Left renal cortex interstitium (tissue), 4 donors: ENCODE measurements around the gene AMER2. TPM values are rescaled to one million over a fixed set of nuclear protein-coding genes. Genes with fewer than 3 reads are reported as not detected.

Experiments
- DNase-seq, 4 donors: peaks; one replicate each; pipeline ENCODE4 v3.0.0-alpha.2; 2013; ENCODE audit warnings: low read depth in 4 of 4, low spot score in 2 of 4, missing footprints in 1 of 4
- polyA plus RNA-seq, 4 donors: library from polyadenylated mRNA; unstranded; fragments of 120-200 nt; gene quantifications; one replicate each; pipeline ENCODE4 v1.2.1, GENCODE V29; 2013; ENCODE audit not compliant: insufficient read length in 4 of 4

The AMER2 gene
- polyA plus RNA-seq, 4 donors, result 0.23 to 0.52 (median 0.31) TPM

- no peak for DNase-seq
These were observed 14.1 kb upstream of the AMER2 start for GRCh38 chr13:25186187-25186586.

GRCh38 chr13:25181597-25181996, 9.5 kb upstream of the AMER2 start:
- no peak for DNase-seq

- no peak for DNase-seq
These were observed 8.9 kb upstream of the AMER2 start for GRCh38 chr13:25180775-25181537.

- no peak for DNase-seq
These were observed 8.0 kb upstream of the AMER2 start for GRCh38 chr13:25179832-25180774.

- DNase-seq, result no peak
These were observed 6.9 kb upstream of the AMER2 start for GRCh38 chr13:25179011-25179410.

GRCh38 chr13:25178070-25178469, 6.0 kb upstream of the AMER2 start:
- DNase-seq, result no peak

- no peak for DNase-seq
These were observed 5.5 kb upstream of the AMER2 start for GRCh38 chr13:25177636-25178035.

GRCh38 chr13:25177012-25177411, 4.9 kb upstream of the AMER2 start:
- no peak for DNase-seq

GRCh38 chr13:25175431-25175830, 3.3 kb upstream of the AMER2 start:
- DNase-seq, result no peak

- DNase-seq, result no peak
These were observed 2.9 kb upstream of the AMER2 start for GRCh38 chr13:25175026-25175425.

GRCh38 chr13:25174304-25174703, 2.2 kb upstream of the AMER2 start:
- no peak for DNase-seq

- DNase-seq, result no peak
These were observed 179 bp upstream of the AMER2 start for GRCh38 chr13:25172303-25172630.

- no peak for DNase-seq
These were observed 945 bp downstream of the AMER2 start for GRCh38 chr13:25171170-25171516.

- no peak for DNase-seq
These were observed 1.5 kb downstream of the AMER2 start for GRCh38 chr13:25170554-25171111.

GRCh38 chr13:25169951-25170553, 2.0 kb downstream of the AMER2 start:
- DNase-seq, result no peak

GRCh38 chr13:25169356-25169755, 2.7 kb downstream of the AMER2 start:
- DNase-seq, result no peak

- DNase-seq, result no peak
These were observed 3.3 kb downstream of the AMER2 start for GRCh38 chr13:25168790-25169189.

GRCh38 chr13:25167382-25168174, 4.5 kb downstream of the AMER2 start:
- DNase-seq, result no peak

- no peak for DNase-seq
These were observed 5.8 kb downstream of the AMER2 start for GRCh38 chr13:25166306-25166705.

GRCh38 chr13:25165663-25166062, 6.4 kb downstream of the AMER2 start:
- DNase-seq, result no peak
